ENCODE measurements around the gene PLCB4.

DNA sequence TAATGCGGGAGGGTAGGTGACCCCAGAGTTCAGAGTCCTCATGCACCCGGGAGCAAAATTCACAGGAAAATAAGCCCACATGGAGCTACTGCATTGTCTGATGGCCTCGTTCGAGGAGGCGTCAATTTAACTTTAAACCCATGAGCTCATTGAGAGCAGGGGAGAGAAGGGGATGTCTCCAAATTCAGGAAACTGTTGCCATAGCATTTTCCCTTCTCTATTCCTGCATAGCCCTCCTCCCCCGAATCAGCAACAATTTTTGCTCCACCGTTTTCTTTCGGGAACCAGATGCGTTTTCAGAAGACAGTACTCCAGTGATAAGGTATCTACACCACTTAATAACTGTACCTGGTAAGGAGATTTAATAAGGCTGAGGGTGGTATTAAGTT lies 445.2 kb downstream of the PLCB4 start:
- TF ChIP-seq POLR2AphosphoS5 (IDR thresholded peaks at IDR 0.05; ENCODE audit: borderline replicate concordance, low read depth, low read length) (no peak), EZH2 (IDR thresholded peaks at IDR 0.05) (no peak)
